T-cell (primary cell): Measurements from ENCODE around the gene ATF2. TPM values are rescaled to one million over a fixed set of nuclear protein-coding genes. Genes with fewer than 3 reads are reported as not detected.

Experiments used
- ATAC-seq, 4 experiments: fragments of 200-7000 bp in 3 of 4; fragments of 150-1000 bp in 1 of 4; cut with Tn5 transposase; replicated peaks in 1 of 4; 1 replicate in 3 of 4; 2 replicates in 1 of 4; pipeline ENCODE4 v1.10.0; 2021; ENCODE audit warnings: moderate library complexity in 3 of 4, mild to moderate bottlenecking in 2 of 4, moderate number of reproducible peaks in 1 of 4
- CTCF ChIA-PET, 2 donors: fragments of 300-600 bp; sonication (Branson Sonifier 250); formaldehyde crosslinking; loops; one replicate each; lab custom pipeline; 2022; ENCODE audit warnings: antibody characterized with exemption in 2 of 2; lab: Charles Lee
- POLR2A ChIA-PET, 2 donors: fragments of 300-600 bp; sonication (Branson Sonifier 250); formaldehyde crosslinking; loops; one replicate each; lab custom pipeline; 2022; ENCODE audit warnings: antibody characterized with exemption in 2 of 2; lab: Charles Lee
- DNase-seq, 35 experiments: peaks; one replicate each; pipeline versions ENCODE4 v3.0.0 to v3.0.0-alpha.2; 2013 to 2023
- H3K27ac ChIP-seq: one replicate; pipeline ENCODE4 v1.5.1; 2013; ENCODE audit warnings: low read length
- H3K27me3 ChIP-seq, 2 experiments: replicated peaks in 1 of 2; 1 replicate in 1 of 2; 2 replicates in 1 of 2; pipeline versions ENCODE4 v1.6.1 to v1.7.0; 2013; ENCODE audit warnings: low read length in 1 of 2, mixed read lengths in 1 of 2; ENCODE audit not compliant: control insufficient read depth in 2 of 2, insufficient read depth in 2 of 2; ENCODE audit errors: extremely low read depth in 1 of 2
- H3K36me3 ChIP-seq, 2 donors: 1 replicate in 1 of 2; 2 replicates in 1 of 2; pipeline versions ENCODE4 v1.6.1 to v1.7.0; 2013; ENCODE audit warnings: low read length in 1 of 2; ENCODE audit not compliant: control insufficient read depth in 2 of 2, insufficient read depth in 1 of 2; ENCODE audit errors: extremely low read depth in 1 of 2
- H3K4me1 ChIP-seq, 2 experiments: 1 replicate in 1 of 2; 2 replicates in 1 of 2; pipeline versions ENCODE4 v1.6.1 to v1.7.0; 2013; ENCODE audit warnings: low read length in 2 of 2, mixed read lengths in 1 of 2; ENCODE audit not compliant: insufficient read depth in 2 of 2, control insufficient read depth in 1 of 2; ENCODE audit errors: extremely low read depth in 1 of 2
- H3K4me3 ChIP-seq, 2 donors: 1 replicate in 1 of 2; 2 replicates in 1 of 2; pipeline versions ENCODE4 v1.5.1 to v1.7.0; 2013; ENCODE audit warnings: mild to moderate bottlenecking in 2 of 2, low read length in 1 of 2, moderate library complexity in 1 of 2; ENCODE audit not compliant: control insufficient read depth in 1 of 2; ENCODE audit errors: extremely low read depth in 1 of 2
- H3K9me3 ChIP-seq: 2 replicates; pipeline ENCODE4 v1.7.0; 2013
- H3K27ac Mint-ChIP-seq, 2 donors: one replicate each; pipeline ENCODE4 v1.8.0; 2020 to 2021; ENCODE audit warnings: mild to moderate bottlenecking in 2 of 2, mixed read lengths in 2 of 2
- H3K27me3 Mint-ChIP-seq, 2 donors: one replicate each; pipeline ENCODE4 v1.8.0; 2021 to 2022; ENCODE audit warnings: mixed read lengths in 2 of 2
- H3K36me3 Mint-ChIP-seq: one replicate; pipeline ENCODE4 v1.8.0; 2021; ENCODE audit warnings: mixed read lengths
- H3K4me1 Mint-ChIP-seq, 3 donors: one replicate each; pipeline ENCODE4 v1.8.0; 2020 to 2022; ENCODE audit warnings: mixed read lengths in 3 of 3, mild to moderate bottlenecking in 1 of 3
- H3K4me3 Mint-ChIP-seq, 3 donors: one replicate each; pipeline ENCODE4 v1.8.0; 2020 to 2022; ENCODE audit warnings: mild to moderate bottlenecking in 3 of 3, mixed read lengths in 3 of 3, moderate library complexity in 3 of 3
- H3K9me3 Mint-ChIP-seq, 3 donors: one replicate each; pipeline ENCODE4 v1.8.0; 2020 to 2022; ENCODE audit warnings: mixed read lengths in 3 of 3
- WGBS: methylation state at CpG from one replicate; pipeline ENCODE4 v1.1.5; 2013; ENCODE audit warnings: missing lambda C conversion rate; ENCODE audit not compliant: insufficient coverage; 5-methylcytosine and 5-hydroxymethylcytosine counted together
- total RNA-seq, 35 experiments: library from RNA in 6 of 35; stranded (reverse) in 6 of 35; fragments of 120-200 nt in 1 of 35; gene quantifications; one replicate each; pipeline versions ENCODE4 v1.2.1 to v1.2.4 and lab custom pipeline; 2013 to 2026

ATF2 gene
- total RNA-seq, 5 donors from 2014 or later (not counting 1 experiment from before 2014, with no cell fraction given), result 49.1 to 57.0 (median 52.9) TPM

GRCh38 chr2:175180701-175181103 lies 12.7 kb upstream of the ATF2 start:
- no peaks in the 10 kb centered on the region for H3K27me3 Mint-ChIP-seq
- peak overlapping the region; percentile 88 to 90 for H3K27ac Mint-ChIP-seq
- peaks cover 32% of the 10 kb centered on the region for H3K36me3 Mint-ChIP-seq
- Histone ChIP-seq H3K9me3 (no peaks in the 10 kb centered on the region), H3K4me1 (peaks cover 12 to 14% of the 10 kb centered on the region in 2 experiments), H3K4me3 (peak overlapping the region; percentile 93 to 94), H3K27me3 (no peaks in the 10 kb centered on the region), H3K27ac (peak overlapping the region; percentile 73), H3K36me3 (peaks cover 0 to 39% of the 10 kb centered on the region in 2 donors)
- peaks cover 0 to 4% (median 0%) of the 10 kb centered on the region in 3 donors for H3K9me3 Mint-ChIP-seq
- H3K4me1 Mint-ChIP-seq, result peaks cover 23 to 35% (median 27%) of the 10 kb centered on the region in 3 donors
- peak; percentile 53 to 62 (median 58) for ATAC-seq
- peak overlapping the region; percentile 87 to 95 (median 95) for H3K4me3 Mint-ChIP-seq
- DNase-seq, result peak in 30 of 35 experiments; percentile 6 to 57 (median 30)
- ChIA-PET POLR2A (interaction anchor here in 1 of 2 donors (1.1 kb wide), 1 partner anchor 12 kb away, joined by 4 read pairs; the partner anchor contains the start of gene ATF2), CTCF (no interaction called here)
- WGBS, result 0% methylated on average over 2 of the region's 10 CpGs

- DNase-seq, result no peak
- Mint-ChIP-seq H3K27ac (no peak overlapping the region), H3K4me3 (no peak overlapping the region), H3K27me3 (no peaks in the 10 kb centered on the region), H3K36me3 (peaks cover 44% of the 10 kb centered on the region), H3K9me3 (peaks cover 0 to 2% (median 0%) of the 10 kb centered on the region in 3 donors), H3K4me1 (peaks cover 21 to 31% (median 25%) of the 10 kb centered on the region in 3 donors)
- no peaks in the 10 kb centered on the region for H3K9me3 ChIP-seq
- WGBS, result no CpG with 5 or more reads among the region's 5 CpGs
- ChIA-PET CTCF (interaction anchor here in 1 of 2 donors (1.4 kb wide), 1 partner anchor 8 kb away, joined by 4 read pairs; no protein-coding TSS in a partner anchor), POLR2A (interaction anchor here in 1 of 2 donors (0.6 to 1.0 kb wide), 2 partner anchors 8 to 78 kb away, joined by 3 read pairs; partner anchors contain the start of gene ATF2)
- H3K4me1 ChIP-seq, result peaks cover 9% of the 10 kb centered on the region in 2 experiments
- H3K27me3 ChIP-seq, result no peaks in the 10 kb centered on the region
- H3K36me3 ChIP-seq, result peaks cover 0 to 41% of the 10 kb centered on the region in 2 donors
- H3K27ac ChIP-seq, result no peak overlapping the region
- no peak for ATAC-seq
- H3K4me3 ChIP-seq, result no peak overlapping the region
Observed at GRCh38 chr2:175176624-175177023, 8.6 kb upstream of the ATF2 start.

GRCh38 chr2:175175896-175176295 lies 7.9 kb upstream of the ATF2 start:
- H3K9me3 ChIP-seq, result no peaks in the 10 kb centered on the region
- no peak overlapping the region for H3K4me3 ChIP-seq
- Mint-ChIP-seq H3K27ac (no peak overlapping the region), H3K4me3 (no peak overlapping the region), H3K4me1 (peaks cover 20 to 30% (median 27%) of the 10 kb centered on the region in 3 donors), H3K27me3 (no peaks in the 10 kb centered on the region), H3K9me3 (no peaks in the 10 kb centered on the region), H3K36me3 (peaks cover 44% of the 10 kb centered on the region)
- no CpG with 5 or more reads among the region's 1 CpG for WGBS
- POLR2A ChIA-PET, result interaction anchor here in 1 of 2 donors (1.0 kb wide), 1 partner anchor 8 kb away, joined by 3 read pairs; the partner anchor contains the start of gene ATF2
- H3K27ac ChIP-seq, result no peak overlapping the region
- peaks cover 5 to 9% of the 10 kb centered on the region in 2 experiments for H3K4me1 ChIP-seq
- H3K27me3 ChIP-seq, result no peaks in the 10 kb centered on the region
- CTCF ChIA-PET, result interaction anchor here in 1 of 2 donors (1.4 kb wide), 1 partner anchor 7 kb away, joined by 4 read pairs; no protein-coding TSS in a partner anchor
- no peak for DNase-seq
- H3K36me3 ChIP-seq, result peaks cover 0 to 41% of the 10 kb centered on the region in 2 donors
- no peak for ATAC-seq

GRCh38 chr2:175175320-175175719 lies 7.3 kb upstream of the ATF2 start:
- ChIA-PET CTCF (no interaction called here), POLR2A (interaction anchor here (0.5 to 0.7 kb wide), 2 partner anchors 925 to 1420 kb away, joined by 3 to 6 read pairs; no protein-coding TSS in a partner anchor)
- H3K4me1 Mint-ChIP-seq, result peaks cover 19 to 30% (median 27%) of the 10 kb centered on the region in 3 donors
- H3K4me3 Mint-ChIP-seq, result no peak overlapping the region
- Histone ChIP-seq H3K27ac (no peak overlapping the region), H3K4me1 (peaks cover 0 to 6% of the 10 kb centered on the region in 2 experiments), H3K9me3 (no peaks in the 10 kb centered on the region), H3K4me3 (no peak overlapping the region), H3K27me3 (no peaks in the 10 kb centered on the region), H3K36me3 (peaks cover 0 to 41% of the 10 kb centered on the region in 2 donors)
- ATAC-seq, result no peak
- peaks cover 39% of the 10 kb centered on the region for H3K36me3 Mint-ChIP-seq
- no peaks in the 10 kb centered on the region for H3K9me3 Mint-ChIP-seq
- 100% methylated on average over 2 of the region's 2 CpGs for WGBS
- no peaks in the 10 kb centered on the region for H3K27me3 Mint-ChIP-seq
- no peak for DNase-seq
- no peak overlapping the region for H3K27ac Mint-ChIP-seq

GRCh38 chr2:175170659-175171304 lies 2.8 kb upstream of the ATF2 start:
- no peak overlapping the region for H3K27ac ChIP-seq

GRCh38 chr2:175169191-175169590 lies 1.2 kb upstream of the ATF2 start:
- peak overlapping the region; percentile 93 to 100 (median 99) for H3K4me3 Mint-ChIP-seq
- ATAC-seq (no peak), DNase-seq (no peak)
- no peaks in the 10 kb centered on the region for H3K9me3 Mint-ChIP-seq
- H3K27ac Mint-ChIP-seq, result no peak overlapping the region
- Histone ChIP-seq H3K4me1 (peaks cover 13 to 15% of the 10 kb centered on the region in 2 experiments), H3K27me3 (no peaks in the 10 kb centered on the region), H3K27ac (peak overlapping the region; percentile 69), H3K4me3 (no peak overlapping the region), H3K36me3 (no peaks in the 10 kb centered on the region), H3K9me3 (no peaks in the 10 kb centered on the region)
- CTCF ChIA-PET, result interaction anchor here in 1 of 2 donors (1.2 kb wide), 1 partner anchor 9 kb away, joined by 8 read pairs; no protein-coding TSS in a partner anchor
- no CpG with 5 or more reads among the region's 3 CpGs for WGBS
- H3K36me3 Mint-ChIP-seq, result peaks cover 6% of the 10 kb centered on the region
- H3K27me3 Mint-ChIP-seq, result no peaks in the 10 kb centered on the region
- H3K4me1 Mint-ChIP-seq, result peaks cover 41 to 58% (median 54%) of the 10 kb centered on the region in 3 donors
- POLR2A ChIA-PET, result interaction anchor here (0.8 to 1.3 kb wide), 3 partner anchors 9 to 11 kb away, joined by 3 to 5 read pairs (median 4); no protein-coding TSS in a partner anchor

More at GRCh38 chr2:175170659-175171304, 2.8 kb upstream of the ATF2 start:
- H3K4me3 Mint-ChIP-seq, result no peak overlapping the region
- H3K9me3 Mint-ChIP-seq, result no peaks in the 10 kb centered on the region
- CTCF ChIA-PET, result no interaction called here
- POLR2A ChIA-PET, result no interaction called here
- H3K4me3 ChIP-seq, result no peak overlapping the region
- no CpG with 5 or more reads among the region's 3 CpGs for WGBS
- H3K4me1 Mint-ChIP-seq, result peaks cover 36 to 46% (median 39%) of the 10 kb centered on the region in 3 donors
- H3K27me3 ChIP-seq, result no peaks in the 10 kb centered on the region
- DNase-seq (no peak), ATAC-seq (no peak)
- H3K9me3 ChIP-seq, result no peaks in the 10 kb centered on the region
- peaks cover 0 to 2% of the 10 kb centered on the region in 2 donors for H3K36me3 ChIP-seq
- H3K27me3 Mint-ChIP-seq, result no peaks in the 10 kb centered on the region
- peaks cover 13% of the 10 kb centered on the region for H3K36me3 Mint-ChIP-seq
- peaks cover 5 to 15% of the 10 kb centered on the region in 2 experiments for H3K4me1 ChIP-seq
- H3K27ac Mint-ChIP-seq, result peak overlapping the region in 1 of 2 donors; percentile 0
